NCI-H510A (cell line): ENCODE data around the gene GAPDHS.

Experiments used
- DNase-seq: peaks from one replicate; lab custom pipeline; 2025; lab: John Stamatoyannopoulos, UW

The GAPDHS gene

GRCh38 chr19:35533201-35533821 is at the start of gene GAPDHS:
Gene GAPDHS, plus strand, starts transcription at chr19:35533456. Its CDS starts 72 bp downstream, at chr19:35533528.
- no peak for DNase-seq

GRCh38 chr19:35484252-35485036 is 48.8 kb upstream of the GAPDHS start:
- no peak for DNase-seq

GRCh38 chr19:35486268-35486708 is 47.0 kb upstream of the GAPDHS start:
- no peak for DNase-seq

GRCh38 chr19:35487656-35488182 is 45.5 kb upstream of the GAPDHS start:
- no peak for DNase-seq

GRCh38 chr19:35488677-35489076 is 44.6 kb upstream of the GAPDHS start:
- DNase-seq = no peak

- DNase-seq = no peak
Observed at GRCh38 chr19:35490364-35490763, 42.9 kb upstream of the GAPDHS start, which contains the start of gene KRTDAP. Gene KRTDAP, minus strand, starts transcription at chr19:35490464. Its CDS starts 22 bp downstream, at chr19:35490442.

GRCh38 chr19:35491836-35492360 is 41.4 kb upstream of the GAPDHS start:
- DNase-seq = no peak

GRCh38 chr19:35493971-35494370 is 39.3 kb upstream of the GAPDHS start:
- no peak for DNase-seq

GRCh38 chr19:35495107-35496064 is 37.9 kb upstream of the GAPDHS start:
- DNase-seq = no peak

GRCh38 chr19:35497406-35497805 is 35.9 kb upstream of the GAPDHS start:
- DNase-seq = no peak

- no peak for DNase-seq
Observed at GRCh38 chr19:35498220-35498619, 35.0 kb upstream of the GAPDHS start.

- DNase-seq = no peak
Observed at GRCh38 chr19:35498984-35499527, 34.2 kb upstream of the GAPDHS start.

- no peak for DNase-seq
Observed at GRCh38 chr19:35500611-35501010, 32.6 kb upstream of the GAPDHS start.

- DNase-seq = no peak
Observed at GRCh38 chr19:35501684-35502083, 31.6 kb upstream of the GAPDHS start.

GRCh38 chr19:35502751-35503150 is 30.5 kb upstream of the GAPDHS start:
- DNase-seq = no peak

GRCh38 chr19:35506011-35506410 is 27.2 kb upstream of the GAPDHS start:
- no peak for DNase-seq

- no peak for DNase-seq
Observed at GRCh38 chr19:35507561-35507960, 25.7 kb upstream of the GAPDHS start.

GRCh38 chr19:35508129-35508528 is 25.1 kb upstream of the GAPDHS start:
- DNase-seq = no peak

- no peak for DNase-seq
Observed at GRCh38 chr19:35509018-35509652, 24.1 kb upstream of the GAPDHS start.

- peak; percentile 24 for DNase-seq
Observed at GRCh38 chr19:35509861-35510625, 23.2 kb upstream of the GAPDHS start.
